GF-D8 (cell line): ENCODE measurements around the gene CAMK2A.
"Not testable (repeated sequence)": the region's sequence is repeated elsewhere in the genome, so short reads cannot be mapped to it uniquely, and the experiment has no call there.

Experiments used
- DNase-seq: peaks from one replicate; lab custom pipeline; 2025; lab: John Stamatoyannopoulos, UW

The CAMK2A gene

DNA sequence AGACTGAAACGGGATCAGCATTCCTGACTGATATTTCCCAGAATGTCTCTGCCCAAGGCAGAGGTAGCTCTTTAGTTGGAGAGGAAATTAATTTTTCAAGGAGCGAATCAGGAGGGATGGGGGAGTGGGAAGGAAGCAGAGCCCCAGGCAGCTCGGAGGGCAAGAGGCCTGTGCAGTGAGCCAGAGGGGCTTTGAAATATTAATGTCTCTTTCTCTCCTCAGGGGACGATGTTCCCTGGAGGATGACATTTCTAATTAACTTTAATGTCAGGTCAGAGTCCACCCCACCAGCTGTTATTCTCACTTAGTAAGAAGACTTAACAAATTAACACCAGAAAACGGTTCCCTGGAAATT, 54.1 kb downstream of the CAMK2A start:
- DNase-seq = no peak

DNA sequence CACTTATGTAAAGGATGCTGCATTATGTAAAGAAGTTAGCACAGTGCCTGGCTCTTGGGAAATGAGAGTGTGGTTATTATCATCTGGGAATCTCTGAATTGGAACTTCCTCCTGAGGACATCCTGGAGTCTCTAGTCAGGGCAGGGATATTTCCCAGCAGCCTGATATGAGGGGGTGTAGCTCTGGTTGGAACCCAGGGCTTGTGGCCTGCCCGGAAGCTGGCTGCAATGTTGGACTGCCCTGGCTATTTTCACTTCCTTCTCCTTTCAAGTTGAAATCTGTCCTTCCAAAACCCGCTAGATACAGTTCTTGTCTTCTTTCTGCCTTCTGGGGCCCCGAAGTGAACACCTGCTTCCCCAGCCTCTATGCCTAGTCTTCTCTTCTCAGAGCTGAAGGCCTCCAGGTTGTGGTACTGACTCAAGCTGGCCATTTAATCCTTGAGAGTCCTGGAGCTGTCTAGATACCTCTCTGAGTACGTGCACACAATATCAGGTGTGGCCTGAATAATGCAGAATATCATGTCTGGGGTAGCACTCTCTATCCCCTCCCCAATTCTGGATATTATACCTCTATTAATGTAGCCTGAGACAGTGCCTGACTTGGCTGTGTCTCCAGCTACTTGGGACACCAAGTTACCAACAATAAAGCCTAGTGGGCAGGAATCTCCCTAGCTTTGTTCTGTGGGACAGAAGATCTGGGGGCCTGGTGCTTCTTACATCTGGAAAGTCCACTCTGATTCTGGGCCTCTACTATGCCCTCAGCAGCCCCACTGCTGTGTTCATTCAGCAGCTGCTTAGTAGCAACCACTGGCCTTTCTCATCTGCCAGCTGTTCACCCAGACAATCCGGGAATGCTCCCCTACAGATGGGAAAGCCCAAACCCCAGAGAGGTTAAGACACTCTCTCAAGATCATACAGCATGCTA, 54.7 kb downstream of the CAMK2A start:
- DNase-seq = no peak

DNA sequence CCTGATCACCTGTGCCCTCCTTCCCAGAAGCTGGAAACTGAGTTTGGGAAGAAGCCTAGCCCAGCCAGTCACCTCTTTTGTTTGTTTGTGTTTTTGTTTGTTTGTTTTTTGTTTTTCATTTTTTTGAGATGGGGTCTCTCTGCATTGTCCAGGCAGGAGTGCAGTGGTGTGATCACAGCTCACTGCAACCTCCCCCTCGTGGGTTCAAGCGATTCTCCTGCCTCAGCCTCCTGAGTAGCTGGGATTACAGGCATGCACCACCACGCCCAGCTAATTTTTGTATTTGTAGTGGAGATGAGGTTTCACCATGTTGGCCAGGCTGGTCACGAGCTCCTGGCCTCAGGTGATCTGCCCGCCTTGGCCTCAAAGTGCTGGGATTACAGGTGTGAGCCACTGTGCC, 55.9 kb downstream of the CAMK2A start:
- not testable (repeated sequence) for DNase-seq

DNA sequence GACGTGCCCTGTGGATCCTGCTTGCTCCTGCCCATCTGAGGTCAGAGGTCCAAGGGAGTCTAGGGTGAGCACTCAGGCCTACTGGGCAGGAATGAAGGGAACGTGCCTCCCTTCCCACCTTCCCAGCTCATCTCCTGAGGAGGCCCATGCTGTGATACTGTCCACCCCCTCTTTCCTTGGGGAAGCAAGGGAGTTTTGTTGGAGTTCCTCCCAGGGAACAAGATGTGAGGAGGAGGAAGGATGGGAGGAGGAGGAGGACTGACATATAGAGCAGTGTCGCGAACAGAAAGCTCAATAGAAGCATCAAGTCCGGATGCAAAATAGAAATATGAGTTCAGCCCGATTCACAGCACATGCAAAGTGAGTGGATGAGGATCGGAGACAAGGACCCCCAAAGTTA, 58.7 kb downstream of the CAMK2A start:
- no peak for DNase-seq

DNA sequence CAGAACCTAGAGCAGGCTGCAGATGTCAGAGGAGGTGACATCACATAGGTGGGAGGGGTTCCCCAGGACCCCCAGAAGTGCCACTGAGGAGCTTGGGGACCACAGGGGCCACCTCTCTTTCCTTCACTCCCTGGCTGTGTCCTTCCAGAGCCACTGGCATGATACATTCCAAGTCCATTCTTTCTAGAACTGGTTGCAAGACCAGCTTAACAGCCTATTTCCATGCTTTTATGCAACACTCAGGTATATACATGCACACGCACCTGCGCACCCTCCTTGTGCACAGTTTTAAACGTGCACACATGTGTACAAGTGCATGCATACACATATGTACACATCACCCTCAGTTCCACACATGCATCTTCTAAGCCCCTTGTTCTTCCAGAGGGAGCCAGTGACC, 60.0 kb downstream of the CAMK2A start:
- no peak for DNase-seq

DNA sequence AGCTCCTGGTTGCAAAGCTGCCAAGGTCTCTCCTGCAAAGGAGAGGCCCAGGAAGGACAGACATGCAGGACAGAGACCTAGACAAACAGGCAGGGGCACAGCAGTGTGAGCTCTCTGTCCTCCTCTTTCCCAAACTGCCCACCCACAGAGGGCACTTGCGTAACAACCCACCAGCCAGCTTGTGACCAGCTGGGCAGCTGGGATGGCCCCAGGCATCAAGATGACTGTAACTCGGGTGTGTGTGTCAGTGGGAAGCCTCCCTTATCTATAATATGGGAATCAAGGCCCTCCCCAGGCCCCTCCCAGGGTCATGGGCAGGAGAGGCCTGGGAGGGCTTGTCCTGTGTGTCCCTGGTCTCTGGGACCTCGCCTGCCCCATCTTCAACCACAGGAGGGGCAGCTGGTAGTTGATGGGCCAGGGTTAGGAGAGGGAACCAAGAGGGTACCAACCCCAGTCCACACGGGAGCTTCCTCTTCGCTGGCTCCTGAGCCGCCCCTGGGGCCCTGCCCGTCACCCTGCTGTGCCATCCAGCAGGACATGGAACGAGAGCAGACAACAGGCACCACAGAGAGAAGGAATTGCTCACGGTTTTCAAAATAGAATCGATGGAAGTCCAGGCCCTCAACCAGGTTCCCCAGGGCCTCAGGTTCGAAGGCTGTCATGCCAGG, 61.8 kb downstream of the CAMK2A start:
- no peak for DNase-seq

DNA sequence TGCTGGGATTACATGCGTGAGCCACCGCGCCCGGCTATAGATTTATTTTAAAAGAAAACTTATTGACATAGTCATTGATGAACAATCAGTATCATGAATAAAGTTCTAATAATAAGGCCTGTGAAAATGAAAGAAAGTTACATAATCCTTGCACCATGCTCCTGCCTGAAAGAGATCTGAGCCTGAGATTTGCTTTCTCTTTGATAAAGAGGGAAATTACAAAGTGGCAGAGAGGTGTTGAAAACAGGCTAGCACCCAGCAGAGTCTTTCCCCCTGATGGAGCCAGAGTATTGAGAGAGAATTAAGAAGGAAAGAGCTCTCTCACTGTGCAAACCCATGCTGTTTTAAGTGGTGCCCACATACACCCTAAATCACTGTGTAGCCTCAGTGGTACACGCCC, 62.5 kb downstream of the CAMK2A start:
- DNase-seq = no peak

DNA sequence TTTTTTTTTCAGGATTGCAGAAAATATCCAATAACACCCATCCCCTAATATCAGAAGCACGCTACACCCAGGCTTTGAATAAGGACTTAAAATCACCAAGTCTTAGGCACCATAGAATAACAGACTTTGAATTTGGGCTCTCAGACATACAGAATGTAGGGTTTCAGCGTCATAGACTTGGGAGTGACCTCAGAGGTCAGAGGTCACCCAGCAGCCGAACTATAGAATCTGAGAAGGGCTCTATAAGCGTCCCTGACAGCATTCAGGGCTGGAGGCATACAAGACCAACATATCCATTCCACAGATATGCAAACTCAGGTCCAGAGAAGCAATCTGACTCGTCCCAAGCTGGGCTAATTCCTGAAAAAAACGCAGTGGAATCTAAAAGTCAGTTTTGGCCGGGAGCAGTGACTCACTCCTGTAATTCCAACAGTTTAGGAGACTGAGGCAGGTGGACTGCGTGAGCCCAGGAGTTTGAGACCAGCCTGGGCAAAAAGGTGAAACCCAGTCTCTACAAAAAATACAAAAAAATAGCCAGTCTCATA, 65.0 kb downstream of the CAMK2A start:
- no peak for DNase-seq

DNA sequence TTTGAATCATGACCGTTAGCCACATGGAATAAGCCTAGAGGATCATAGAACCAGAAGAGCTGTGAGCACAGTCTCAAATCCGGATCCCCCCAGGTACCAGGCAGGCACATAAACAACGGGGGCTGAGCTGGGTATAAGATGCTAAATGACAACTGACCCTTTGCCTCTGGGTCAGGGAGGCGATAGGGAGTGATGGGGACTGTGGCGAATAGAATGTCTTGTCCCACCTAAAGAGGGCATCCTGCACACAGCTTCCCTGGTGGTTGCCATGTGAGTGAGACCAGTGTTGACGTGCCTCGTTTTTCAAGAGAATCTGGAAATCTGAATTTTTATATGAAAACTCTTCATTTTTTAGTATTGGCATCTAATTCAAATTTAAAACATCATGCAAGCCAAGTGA, 66.1 kb downstream of the CAMK2A start:
- DNase-seq = no peak

DNA sequence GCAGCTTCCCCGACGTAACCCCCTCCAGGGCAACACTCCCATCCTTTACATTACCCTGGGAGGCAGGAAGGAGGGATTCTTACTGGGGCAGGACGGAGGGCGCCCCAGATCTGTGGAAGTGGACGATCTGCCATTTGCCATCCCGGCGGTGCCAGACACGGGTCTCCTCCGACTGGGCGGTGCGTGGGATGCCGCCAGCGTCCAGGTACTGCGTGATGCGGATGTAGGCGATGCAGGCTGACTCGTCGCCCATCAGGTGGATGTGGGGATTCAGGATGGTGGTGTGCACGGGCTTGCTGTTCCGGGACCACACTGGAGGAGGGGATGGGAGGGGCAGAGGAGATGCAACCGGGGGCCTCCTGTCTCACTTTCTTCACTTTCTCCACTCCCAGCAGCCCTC, 66.7 kb downstream of the CAMK2A start:
- DNase-seq = no peak

DNA sequence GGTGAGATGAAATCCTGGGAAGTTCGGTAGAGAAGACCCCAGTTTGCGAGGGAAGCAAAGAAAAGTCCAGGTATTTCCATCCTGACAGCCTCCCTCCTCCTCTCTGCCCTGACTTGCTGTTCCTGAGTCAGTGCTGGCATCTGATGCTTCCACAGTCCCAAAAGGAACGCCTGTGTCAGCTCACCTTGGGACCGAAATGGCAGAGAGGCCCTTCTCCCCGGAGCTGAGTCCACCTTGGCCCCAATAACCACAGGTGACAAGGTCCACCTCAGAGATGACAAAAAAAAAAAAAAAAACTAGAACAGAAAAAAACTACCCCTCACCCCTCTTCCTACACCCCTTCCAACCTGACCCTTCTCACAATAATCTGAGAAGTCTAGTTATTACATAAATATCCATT, 68.1 kb downstream of the CAMK2A start:
- DNase-seq = no peak

DNA sequence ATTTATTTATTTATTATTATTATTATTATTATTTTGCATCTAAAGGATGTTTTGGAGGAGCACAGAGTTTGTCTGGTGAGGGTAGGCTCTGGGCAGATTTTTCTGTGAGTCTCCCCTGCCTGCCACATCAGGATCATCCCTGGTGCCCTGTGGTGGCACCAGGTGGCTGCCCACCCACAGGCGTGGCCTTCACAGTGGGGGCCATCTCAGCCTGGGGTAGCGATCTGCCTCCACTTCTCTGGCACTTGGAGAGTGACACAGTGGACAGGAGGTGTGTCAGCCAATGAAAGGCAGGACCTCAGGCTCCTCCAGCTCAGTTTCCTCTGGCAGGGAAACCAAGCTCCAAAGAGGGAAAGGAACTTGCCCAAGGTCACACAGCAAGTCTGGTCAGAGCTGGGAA, 69.7 kb downstream of the CAMK2A start:
- DNase-seq = no peak

DNA sequence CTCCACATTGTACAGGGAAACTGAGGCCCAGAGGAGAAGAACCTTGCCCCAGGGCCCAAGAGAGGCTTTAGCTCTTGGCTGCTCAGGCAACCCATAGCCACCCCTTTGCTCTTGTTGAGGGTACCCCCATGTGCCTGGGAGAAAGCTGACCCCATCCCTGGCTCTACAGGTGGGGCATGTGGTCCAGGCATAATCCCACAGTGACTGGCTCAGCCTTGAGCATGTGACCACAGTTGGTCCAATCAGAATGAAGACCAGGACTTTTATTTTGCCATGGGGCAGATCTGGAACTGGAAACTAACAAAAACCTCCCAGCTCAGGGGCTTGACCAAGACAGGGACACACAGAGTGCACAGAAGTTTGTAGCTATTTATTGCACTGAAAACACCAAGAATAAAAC, 70.4 kb downstream of the CAMK2A start:
- DNase-seq = no peak

DNA sequence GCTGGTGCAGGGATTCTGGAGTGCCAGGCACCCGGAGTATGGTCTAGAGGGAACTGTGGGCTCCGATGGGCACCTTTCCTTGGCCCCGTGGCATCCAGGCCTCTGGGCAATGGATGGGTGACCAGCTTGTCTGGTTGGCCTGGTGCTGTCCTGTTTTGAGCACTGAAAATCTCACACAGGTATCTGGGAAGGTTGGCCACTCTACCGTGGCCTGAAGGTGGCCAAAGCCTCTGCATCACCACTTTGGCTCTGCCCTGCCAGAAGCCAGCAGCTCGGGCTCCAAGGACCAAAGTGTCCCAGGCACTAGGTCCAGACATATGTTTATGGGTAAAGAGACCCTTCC, 70.9 kb downstream of the CAMK2A start:
- no peak for DNase-seq

DNA sequence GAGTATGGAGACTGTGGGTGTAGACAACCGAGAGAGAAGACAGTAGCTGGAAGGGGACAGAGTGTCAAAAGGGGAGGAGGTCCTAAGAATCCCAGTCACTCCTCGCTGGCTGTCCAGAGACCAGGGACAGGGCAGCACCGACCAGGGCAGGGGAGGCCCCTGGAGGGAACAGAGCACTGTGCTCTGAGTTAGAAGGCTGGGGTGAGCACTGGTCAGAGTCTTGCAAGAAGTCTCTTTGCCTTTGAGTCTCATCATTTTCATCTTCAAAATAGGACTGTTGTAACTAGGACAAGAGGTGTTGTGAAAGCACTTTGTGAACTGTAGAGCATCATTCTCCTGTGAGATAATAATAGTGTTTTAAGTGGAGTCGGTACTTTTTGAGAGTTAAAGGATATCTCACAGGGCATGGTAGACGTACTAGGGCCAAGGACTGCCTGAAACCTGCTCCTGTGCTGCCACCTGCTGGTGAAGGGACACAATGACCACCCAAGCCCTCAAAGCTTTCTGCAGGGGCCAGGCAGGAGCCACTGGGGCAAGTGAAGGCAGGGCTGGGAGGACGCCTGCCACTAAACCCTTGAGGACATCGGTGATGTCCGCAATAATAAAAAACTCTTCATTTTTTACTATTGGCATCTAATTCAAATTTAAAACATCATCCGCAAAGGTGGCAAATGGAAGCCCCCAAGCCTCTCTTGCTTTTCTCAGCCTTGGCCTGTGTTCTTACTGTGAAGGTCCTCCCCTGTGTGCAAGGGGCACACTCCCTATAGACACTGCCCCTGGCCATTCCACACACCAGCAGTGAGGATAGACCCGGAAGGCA, 71.5 kb downstream of the CAMK2A start:
- no peak for DNase-seq

DNA sequence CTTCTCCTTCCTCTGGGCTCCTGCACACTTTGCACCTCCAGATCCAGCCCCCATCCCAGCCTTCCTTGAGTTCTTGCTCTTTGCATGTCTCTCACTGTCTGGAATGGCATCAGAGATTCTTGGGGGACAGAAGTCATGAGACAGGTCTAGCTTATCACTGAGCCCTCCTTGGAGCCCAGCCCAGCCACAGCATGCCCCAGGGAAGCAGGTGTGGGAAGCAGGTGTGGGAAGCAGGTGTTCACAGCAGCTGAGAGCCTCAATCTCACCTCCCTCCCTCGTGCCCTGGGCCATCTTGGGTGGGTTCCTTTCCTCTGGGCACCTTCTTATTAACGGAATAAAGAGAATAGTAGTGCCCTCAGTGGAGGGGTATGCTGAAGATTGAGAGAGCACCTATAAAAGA, 72.5 kb downstream of the CAMK2A start:
- DNase-seq = no peak

DNA sequence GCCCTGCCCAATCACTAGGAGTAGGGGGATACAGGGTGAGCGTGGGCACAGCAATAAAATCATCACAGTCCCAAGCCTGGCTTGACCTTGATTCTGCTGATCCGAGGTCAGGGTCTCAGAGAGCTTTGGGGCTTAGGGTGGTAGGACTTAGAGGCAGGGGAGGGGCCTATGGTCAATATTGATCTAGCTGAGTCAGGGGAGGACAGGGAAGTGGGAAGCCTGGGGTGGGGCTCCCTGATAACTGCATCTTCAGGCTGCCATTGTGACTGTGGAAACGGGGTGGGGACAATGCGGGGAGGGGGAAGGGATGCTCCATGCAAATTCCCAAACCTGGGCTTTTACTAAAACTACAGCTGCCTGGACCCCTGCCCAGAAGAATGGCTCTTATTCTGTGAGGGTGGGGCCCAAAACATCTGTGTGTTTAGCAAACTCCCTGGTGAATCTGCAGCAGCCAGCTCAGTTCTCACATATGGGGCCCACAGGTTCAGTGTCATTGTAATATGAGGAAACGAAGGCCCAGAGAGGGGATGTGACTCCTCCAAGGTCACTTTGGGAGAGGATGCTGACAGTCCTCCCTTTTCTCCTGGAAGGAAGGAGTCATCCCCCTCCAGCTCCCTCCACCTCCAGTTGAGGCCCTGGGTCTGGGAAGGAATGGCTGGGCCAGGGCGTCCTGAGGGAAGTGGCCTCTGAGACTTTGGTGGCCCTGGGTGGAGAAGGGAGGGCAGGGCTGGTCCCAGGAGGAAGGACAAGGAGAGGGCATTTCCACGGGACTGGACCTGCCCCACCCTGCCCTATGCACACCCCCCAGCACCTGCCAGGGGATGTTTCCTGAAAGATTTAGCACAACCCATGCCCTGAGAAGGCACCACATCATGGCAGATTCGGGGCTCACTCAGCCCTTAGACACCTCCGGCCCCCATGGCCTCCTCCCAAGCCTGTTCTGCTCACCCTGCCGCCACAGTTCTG, 73.3 kb downstream of the CAMK2A start:
- no peak for DNase-seq

DNA sequence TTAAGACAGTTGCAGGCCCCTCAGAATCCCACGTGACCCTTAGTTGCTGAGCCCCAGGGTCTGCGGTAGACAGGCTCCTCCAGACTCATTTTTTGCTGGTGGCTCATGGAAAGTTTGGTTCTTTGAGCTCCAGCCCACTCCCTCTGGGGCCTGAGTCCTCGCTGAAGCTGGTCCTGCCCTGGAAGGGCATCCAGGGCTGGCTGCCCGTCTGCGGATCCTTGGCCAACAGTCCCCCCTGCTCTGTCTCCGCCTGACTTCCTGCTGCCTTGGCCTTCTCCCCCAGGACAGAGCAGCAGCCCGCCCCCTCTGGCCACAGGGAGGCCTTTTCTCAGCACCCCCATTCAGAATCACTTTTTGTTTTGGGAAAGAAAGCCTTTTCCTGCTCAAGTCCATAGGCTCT, 75.3 kb downstream of the CAMK2A start:
- no peak for DNase-seq

DNA sequence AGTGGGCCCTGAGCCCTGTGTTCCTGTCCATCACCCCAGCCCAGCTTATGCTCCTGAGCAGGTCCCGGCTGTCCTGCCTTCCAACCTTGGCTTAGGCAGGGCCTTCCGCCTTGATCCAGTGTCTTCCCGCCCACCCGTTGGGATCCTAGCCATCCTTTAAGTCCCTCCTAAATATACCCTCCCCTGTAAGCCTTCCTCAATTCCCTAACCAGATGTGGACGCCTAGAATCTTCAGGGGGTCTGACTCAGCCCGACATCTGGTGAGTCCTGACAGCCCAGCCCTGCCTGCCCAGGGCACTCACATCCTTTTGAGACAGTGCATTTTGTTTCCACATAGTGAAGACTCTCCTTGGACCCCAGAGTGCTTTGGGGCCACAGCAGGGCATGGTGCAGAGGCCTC, 76.0 kb downstream of the CAMK2A start:
- no peak for DNase-seq

DNA sequence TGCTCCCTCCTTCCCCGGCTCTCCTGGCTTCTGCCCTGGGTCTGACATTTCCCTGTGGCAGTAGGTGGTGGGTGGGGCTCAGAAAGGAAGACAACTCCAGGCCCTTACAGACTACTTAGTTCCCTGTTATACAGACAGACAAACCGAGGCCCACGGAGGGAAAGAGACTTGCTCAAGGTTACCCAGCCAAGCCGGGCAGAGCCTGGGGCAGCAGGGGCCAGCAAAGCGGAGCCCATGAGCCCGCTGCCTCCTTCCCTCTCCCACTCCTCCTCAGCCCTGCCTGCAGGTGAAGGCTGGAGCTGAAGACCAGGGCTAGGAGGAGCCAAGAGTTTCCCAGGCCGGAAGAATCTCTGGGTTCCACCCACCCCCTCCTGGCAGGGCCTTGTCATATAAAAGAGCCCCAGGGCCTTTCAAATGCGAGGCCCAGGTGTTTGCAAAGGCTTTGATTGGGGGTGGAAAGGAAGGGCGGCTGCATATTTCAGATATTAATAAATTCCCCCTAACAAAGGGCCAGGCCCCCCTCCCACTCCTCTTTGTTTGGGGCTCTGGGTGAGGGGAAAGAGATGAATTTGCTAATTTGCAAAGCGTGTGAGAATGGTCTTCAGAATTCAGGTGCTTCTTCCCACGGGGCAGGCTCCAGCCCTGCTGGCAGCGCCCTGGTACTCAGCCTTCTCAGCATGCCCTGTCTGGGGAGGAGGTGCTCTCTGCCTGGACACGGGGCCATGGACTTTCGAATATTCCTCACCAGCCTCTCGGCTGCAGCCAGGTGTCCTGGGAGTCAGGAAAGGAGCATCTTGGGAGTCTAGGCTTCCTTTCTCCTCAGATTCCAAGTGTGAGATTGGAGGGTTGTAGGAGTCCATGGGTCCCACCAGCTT, 78.2 kb downstream of the CAMK2A start:
- DNase-seq = no peak
